ENCODE data around the gene VKORC1. TPM values are rescaled to one million over a fixed set of nuclear protein-coding genes. Genes with fewer than 3 reads are reported as not detected.
A peak's percentile ranks its signal among the peaks of the same experiment; 100 is the strongest.

The VKORC1 gene
- total and polyA plus RNA-seq, 2 of the 4 experiments (the other 2 are of a cell fraction), result 65.2 to 317 TPM

GRCh38 chr16:31064882-31065461, 29.6 kb downstream of the VKORC1 start (continued):
- TF ChIP-seq ELK1 (IDR thresholded peaks at IDR 0.05; ENCODE audit: borderline replicate concordance, low read depth, low read length), result no peak

DNA sequence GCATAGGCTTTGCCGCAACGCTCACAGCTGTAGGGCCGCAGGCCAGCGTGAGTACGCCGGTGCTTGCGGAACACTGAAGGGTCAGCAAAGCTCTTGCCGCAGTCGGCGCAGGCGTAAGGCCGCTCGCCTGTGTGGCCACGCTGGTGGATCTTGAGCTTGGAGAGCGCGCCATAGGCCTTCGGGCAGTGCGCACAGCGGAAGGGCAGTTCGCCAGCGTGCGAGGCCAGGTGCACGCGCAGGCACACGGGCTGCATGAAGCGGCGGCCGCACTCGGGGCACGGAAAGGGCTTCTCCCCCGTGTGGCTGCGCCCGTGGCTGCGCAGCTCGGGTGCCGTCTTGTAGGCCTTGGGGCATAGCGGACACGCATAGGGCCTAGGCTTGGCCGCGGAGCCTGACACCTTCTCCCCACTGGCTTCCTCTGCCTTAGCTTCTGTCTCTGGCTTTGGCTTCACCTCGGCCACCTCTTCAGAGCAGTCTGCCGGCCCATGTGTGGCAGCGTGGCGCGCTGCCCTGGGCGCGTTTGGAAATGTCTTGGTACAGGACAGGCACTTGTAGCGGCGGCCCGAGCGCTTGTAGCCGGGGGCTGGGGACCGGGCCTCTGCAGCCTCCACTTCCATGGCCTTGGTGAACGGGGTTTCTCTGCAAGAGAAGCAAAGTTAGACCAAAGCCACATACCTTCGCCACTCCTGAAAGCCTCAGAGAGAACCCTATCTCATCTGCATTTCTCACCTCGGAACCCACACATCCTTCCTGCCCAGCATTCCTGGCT, 30.6 kb downstream of the VKORC1 start:
- Histone ChIP-seq H2BK15ac (ENCODE audit: low read depth, low read length) (peak overlapping the region; percentile 96; the same call in 1 of the 3 replicates), H4K5ac (ENCODE audit: low read depth, low read length) (peak overlapping the region; percentile 46), H2AK9ac (replicated peaks; ENCODE audit: low read depth, low read length, poor library complexity) (peak overlapping the region; percentile 100), H3K4me3 (ENCODE audit: insufficient read depth, low read depth, low read length) (no peak overlapping the region), H3K4ac (ENCODE audit: low read depth, low read length) (peak overlapping the region; percentile 100), H4K20me1 (ENCODE audit: insufficient read depth, low read length) (no peaks in the 10 kb centered on the region; the same call in 1 of the 2 replicates), H3K4me2 (ENCODE audit: low read depth, low read length) (no peak overlapping the region), H3K56ac (ENCODE audit: extremely low read depth, insufficient read depth, low read length) (peak overlapping the region; percentile 82; the same call in 1 of the 2 replicates), H3K27ac (ENCODE audit: insufficient read depth, low read length) (peak overlapping the region; percentile 77), H3K14ac (replicated peaks; ENCODE audit: low read depth, low read length) (peak overlapping the region; percentile 98), H3K36me3 (ENCODE audit: control insufficient read depth, insufficient read depth, low read length) (peaks cover 22% of the 10 kb centered on the region), H4K8ac (ENCODE audit: low read depth in 2 of 2, low read length in 2 of 2) (peak overlapping the region; percentile 68 to 100), H3K18ac (ENCODE audit: low read depth, low read length) (peak overlapping the region; percentile 31), H4K91ac (ENCODE audit: insufficient read depth, low read depth, low read length) (peak overlapping the region; percentile 94), H2BK20ac (ENCODE audit: low read depth, low read length) (peak overlapping the region; percentile 92), H3K9ac (ENCODE audit: low read depth, low read length) (peak overlapping the region; percentile 55), H2BK5ac (ENCODE audit: low read depth, low read length, poor library complexity, severe bottlenecking) (peak overlapping the region; percentile 77), H2AFZ (replicated peaks; ENCODE audit: low read length, poor library complexity) (peak overlapping the region; percentile 90), H3K79me1 (ENCODE audit: low read depth in 1 of 2, low read length in 2 of 2) (peaks cover 32 to 65% of the 10 kb centered on the region in 2 experiments; a peak in 3 of 4 replicates), H2AK5ac (ENCODE audit: low read depth, low read length) (peak overlapping the region; percentile 99), H3K9me1 (ENCODE audit: insufficient read depth, low read length) (peaks cover 24% of the 10 kb centered on the region), H3K4me1 (ENCODE audit: control insufficient read depth, insufficient read depth, low read length) (peaks cover 12% of the 10 kb centered on the region), H2BK120ac (ENCODE audit: low read depth, low read length) (peak overlapping the region; percentile 96), H3K27me3 (ENCODE audit: control insufficient read depth, insufficient read depth, low read length) (no peaks in the 10 kb centered on the region), H3K9me3 (ENCODE audit: control insufficient read depth, insufficient read depth, low read length) (no peaks in the 10 kb centered on the region), H3K23ac (ENCODE audit: low read depth, low read length) (peak overlapping the region; percentile 97)
- no peak for DNase-seq
- ChIA-PET CTCF (interaction anchor here (0.6 kb wide), 1 partner anchor 132 kb away, joined by 5 read pairs; no protein-coding TSS in a partner anchor), POLR2A (ENCODE audit: unreplicated experiment) (no interaction called here)
- no peak for ATAC-seq (ENCODE audit: low read depth)
- no TSS peak for BruUV-seq (replicated peaks)
- dilution Hi-C loops (cut with HindIII; ENCODE audit: low sequenced_read_pairs, unreplicated experiment) (no loop called here), intact Hi-C loops (cut with micrococcal nuclease) (no loop called here), in situ Hi-C loops (cut with MboI; ENCODE audit: low sequenced_read_pairs) (no loop called here)
- 96% methylated on average over 36 of the region's 56 CpGs; no CpG with 5 or more reads in 1 of the 2 experiments for whole genome bisulfite sequencing, 2 experiments (ENCODE audit: extremely low coverage in 2 of 2, insufficient read length in 1 of 2)
- no peak for TF ChIP-seq ELK1 (IDR thresholded peaks at IDR 0.05; ENCODE audit: borderline replicate concordance, low read depth, low read length)
- no peak for TF ChIP-seq RCOR1 (IDR thresholded peaks at IDR 0.05; ENCODE audit: insufficient replicate concordance, low read length)
- no peak for TF ChIP-seq CTCF (conservative IDR thresholded peaks at IDR 0.05; ENCODE audit: low read depth, low read length)
